A204.1 (cell line): Measurements from ENCODE around the gene CREB3L4.

Experiments used
- FAIRE-seq: peaks from 2 replicates; lab custom pipeline; 2012; peaks lifted over from hg19 to GRCh38; lab: Jason Lieb, UNC

Gene CREB3L4

GRCh38 chr1:153967107-153967999, at the start of gene CREB3L4:
Gene CREB3L4, plus strand, starts transcription at chr1:153967902. Its CDS starts 624 bp downstream, at chr1:153968526.
- FAIRE-seq = peak; percentile 92

- FAIRE-seq = no peak
These were observed 47.5 kb upstream of the CREB3L4 start for GRCh38 chr1:153919876-153920852.

- no peak for FAIRE-seq
These were observed 46.5 kb upstream of the CREB3L4 start for GRCh38 chr1:153921080-153921802.

- FAIRE-seq = no peak
These were observed 46.0 kb upstream of the CREB3L4 start for GRCh38 chr1:153921803-153922075.

GRCh38 chr1:153922076-153922971, 45.4 kb upstream of the CREB3L4 start:
- no peak for FAIRE-seq

- peak; percentile 93 for FAIRE-seq
These were observed 44.5 kb upstream of the CREB3L4 start, which contains the start of gene GATAD2B for GRCh38 chr1:153922972-153923925. Gene GATAD2B, minus strand, starts transcription at chr1:153922972. Its CDS starts 94,625 bp downstream, at chr1:153828347.

- no peak for FAIRE-seq
These were observed 41.3 kb upstream of the CREB3L4 start for GRCh38 chr1:153926405-153926804.

- no peak for FAIRE-seq
These were observed 39.5 kb upstream of the CREB3L4 start for GRCh38 chr1:153928245-153928644.

- FAIRE-seq = no peak
These were observed 38.8 kb upstream of the CREB3L4 start for GRCh38 chr1:153928791-153929341.

GRCh38 chr1:153929426-153929825, 38.3 kb upstream of the CREB3L4 start:
- no peak for FAIRE-seq

- no peak for FAIRE-seq
These were observed 37.4 kb upstream of the CREB3L4 start for GRCh38 chr1:153929981-153930948.

GRCh38 chr1:153932156-153933131, 35.3 kb upstream of the CREB3L4 start:
- FAIRE-seq = no peak

- no peak for FAIRE-seq
These were observed 34.3 kb upstream of the CREB3L4 start for GRCh38 chr1:153933430-153933829.

GRCh38 chr1:153933955-153934354, 33.7 kb upstream of the CREB3L4 start:
- no peak for FAIRE-seq

GRCh38 chr1:153934746-153935145, 33.0 kb upstream of the CREB3L4 start:
- no peak for FAIRE-seq

GRCh38 chr1:153936011-153936802, 31.5 kb upstream of the CREB3L4 start:
- no peak for FAIRE-seq
